HG03045 (cell line): Measurements from ENCODE around the gene UBE2E1.
"Not testable (repeated sequence)": the region's sequence is repeated elsewhere in the genome, so short reads cannot be mapped to it uniquely, and the experiment has no call there.

Experiments used
- ATAC-seq: cut with Tn5 transposase; IDR thresholded peaks from one replicate; pipeline ENCODE4 v1.9.1; 2021; ENCODE audit warnings: mild to moderate bottlenecking, moderate library complexity; ENCODE audit not compliant: unreplicated experiment

The UBE2E1 gene

DNA sequence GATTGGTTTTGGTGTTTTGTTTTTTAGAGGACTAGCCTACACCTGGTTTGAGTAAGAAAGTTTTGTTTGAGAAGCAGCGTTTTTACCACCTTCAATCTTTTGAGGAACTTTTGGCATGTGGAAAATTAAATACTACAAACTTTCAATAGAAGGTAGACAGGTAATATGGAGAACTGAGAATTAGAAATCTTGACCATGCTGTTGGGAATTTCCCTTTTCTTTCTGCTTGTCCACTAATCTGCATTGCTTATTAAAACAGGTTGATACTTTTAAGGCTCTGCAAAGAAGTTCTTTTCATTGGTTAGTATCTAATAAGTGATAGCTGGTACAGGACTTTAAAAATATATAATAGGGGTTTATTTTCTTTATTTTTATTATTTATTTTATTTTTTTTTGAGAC is 31.9 kb downstream of the UBE2E1 start:
- ATAC-seq = no peak

- ATAC-seq = no peak
Observed at GRCh38 chr3:23840521-23840920, 34.8 kb downstream of the UBE2E1 start.

DNA sequence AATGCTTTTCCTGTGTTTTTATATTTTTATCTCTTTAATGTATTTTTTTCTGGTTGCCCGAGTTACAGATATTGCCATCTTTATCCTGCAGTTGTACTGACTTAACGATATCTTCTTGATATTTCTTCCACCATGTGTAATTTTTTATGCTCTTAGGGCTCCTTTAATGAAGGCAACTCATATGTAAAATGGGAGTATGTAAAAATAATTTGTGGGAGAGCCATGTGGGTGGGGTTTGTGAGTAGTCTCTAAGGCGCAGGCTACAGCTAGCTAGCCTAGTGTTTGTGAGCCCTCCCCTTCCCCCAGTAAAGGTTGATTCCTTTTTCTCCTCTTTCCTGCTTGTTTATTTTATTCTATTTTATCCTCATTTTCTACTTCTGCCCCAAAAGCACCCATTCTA is 38.1 kb downstream of the UBE2E1 start:
- ATAC-seq = no peak

DNA sequence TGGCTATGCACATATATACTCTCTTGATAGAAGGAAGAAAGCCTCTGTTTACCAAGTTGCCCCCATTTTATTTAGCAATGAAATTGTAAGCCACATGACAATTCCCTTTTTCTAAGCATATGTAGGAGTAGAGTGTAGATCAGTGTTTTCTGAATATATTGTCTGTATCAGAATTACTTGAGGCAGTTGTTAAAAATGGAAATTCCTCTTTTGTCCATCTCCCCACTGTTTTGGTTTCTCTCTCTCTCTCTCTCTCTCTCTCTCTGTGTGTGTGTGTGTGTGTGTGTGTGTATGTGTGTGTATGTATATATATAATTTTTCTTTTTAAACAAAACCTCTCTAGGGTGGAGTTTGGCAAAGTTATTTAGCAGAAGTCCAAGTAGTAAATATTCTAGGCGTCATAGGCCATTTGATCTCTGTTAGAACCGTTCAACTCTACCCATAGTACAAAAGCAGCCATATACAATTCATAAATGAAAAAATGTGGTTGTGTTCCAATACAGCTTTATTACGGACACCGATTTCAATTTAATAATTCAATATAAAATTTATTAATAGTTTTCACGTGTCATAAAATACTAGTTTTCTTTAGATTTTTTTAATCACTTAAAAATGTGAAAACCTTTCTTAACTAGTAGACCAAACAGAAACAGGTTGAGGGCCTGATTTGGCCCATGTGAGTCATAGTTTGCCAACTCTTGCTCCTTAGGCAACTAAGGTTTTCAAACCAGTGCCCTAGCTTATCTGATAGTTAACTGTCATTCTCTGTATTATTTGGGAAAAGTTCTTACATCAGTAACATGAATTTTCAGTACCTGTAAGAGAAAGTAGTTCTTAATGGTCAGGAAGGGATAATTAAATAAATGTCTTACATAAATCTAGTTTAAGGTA is 39.8 kb downstream of the UBE2E1 start:
- ATAC-seq = no peak

- not testable (repeated sequence) for ATAC-seq
Observed at GRCh38 chr3:23849462-23849861, 43.7 kb downstream of the UBE2E1 start.

DNA sequence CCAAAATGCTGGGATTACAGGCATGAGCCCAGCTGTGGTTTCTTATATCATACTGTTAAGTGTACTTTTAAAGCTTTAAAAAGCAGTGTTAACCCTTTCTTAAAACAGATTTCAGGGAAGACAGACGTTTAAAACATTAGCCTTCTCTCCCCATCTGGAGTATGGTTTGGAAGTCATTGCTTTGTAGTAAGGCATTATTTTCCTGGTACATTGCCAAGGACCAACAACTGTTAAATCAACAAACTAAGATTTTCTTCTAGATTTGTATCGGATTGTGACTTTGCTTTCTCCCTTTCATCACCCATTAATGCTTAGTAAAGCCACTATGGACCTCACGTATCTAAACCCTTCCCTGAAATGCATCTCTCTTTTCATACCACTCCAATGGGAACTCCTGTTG is 50.5 kb downstream of the UBE2E1 start:
- no peak for ATAC-seq

GRCh38 chr3:23859012-23859743 is 53.4 kb downstream of the UBE2E1 start:
- no peak for ATAC-seq

DNA sequence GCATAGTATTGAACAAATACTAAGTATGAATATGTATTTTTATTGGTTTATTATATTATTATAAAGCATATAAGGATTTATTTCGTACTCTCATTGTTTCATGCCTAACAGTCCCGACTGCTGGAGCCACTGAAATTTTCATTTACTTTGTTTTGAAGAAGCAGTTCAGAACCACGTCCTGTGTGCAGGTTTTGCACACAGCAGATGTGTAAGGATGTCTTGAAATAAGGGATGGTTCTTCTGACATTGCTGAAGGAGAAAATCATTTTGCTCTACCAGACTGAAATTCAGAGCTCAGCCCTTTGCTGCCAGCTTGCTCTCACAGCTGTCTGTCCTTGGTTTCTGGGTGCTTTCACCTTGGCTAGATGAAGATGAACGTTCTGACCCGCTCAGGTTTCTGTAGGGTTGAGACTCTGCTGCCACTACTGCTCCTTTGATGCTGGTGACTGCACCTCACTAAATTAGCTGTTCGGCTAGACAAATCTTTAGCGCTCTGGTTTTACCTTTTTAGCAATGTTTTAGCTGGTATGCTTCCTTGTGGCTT is 54.2 kb downstream of the UBE2E1 start:
- no peak for ATAC-seq

DNA sequence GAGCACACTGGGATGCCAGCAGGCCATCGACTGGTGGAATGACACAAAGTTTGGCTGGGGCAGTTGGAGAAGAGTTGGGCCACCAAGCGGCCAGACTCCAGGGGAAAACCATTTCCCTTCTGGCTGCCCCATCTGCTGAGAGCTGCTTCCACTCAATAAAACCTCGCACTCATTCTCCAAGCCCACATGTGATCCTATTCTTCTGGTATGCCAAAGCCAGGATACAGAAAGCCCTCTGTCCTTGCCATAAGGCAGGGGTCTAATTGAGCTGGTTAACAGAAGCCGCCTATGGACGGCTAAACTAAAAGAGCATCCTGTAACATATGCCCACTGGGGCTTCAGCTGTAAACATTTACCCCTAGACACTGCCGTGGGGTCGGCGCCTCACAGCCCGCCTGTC is 55.9 kb downstream of the UBE2E1 start:
- no peak for ATAC-seq

- no peak for ATAC-seq
Observed at GRCh38 chr3:23863060-23863459, 57.3 kb downstream of the UBE2E1 start.

- no peak for ATAC-seq
Observed at GRCh38 chr3:23864931-23865330, 59.2 kb downstream of the UBE2E1 start.

DNA sequence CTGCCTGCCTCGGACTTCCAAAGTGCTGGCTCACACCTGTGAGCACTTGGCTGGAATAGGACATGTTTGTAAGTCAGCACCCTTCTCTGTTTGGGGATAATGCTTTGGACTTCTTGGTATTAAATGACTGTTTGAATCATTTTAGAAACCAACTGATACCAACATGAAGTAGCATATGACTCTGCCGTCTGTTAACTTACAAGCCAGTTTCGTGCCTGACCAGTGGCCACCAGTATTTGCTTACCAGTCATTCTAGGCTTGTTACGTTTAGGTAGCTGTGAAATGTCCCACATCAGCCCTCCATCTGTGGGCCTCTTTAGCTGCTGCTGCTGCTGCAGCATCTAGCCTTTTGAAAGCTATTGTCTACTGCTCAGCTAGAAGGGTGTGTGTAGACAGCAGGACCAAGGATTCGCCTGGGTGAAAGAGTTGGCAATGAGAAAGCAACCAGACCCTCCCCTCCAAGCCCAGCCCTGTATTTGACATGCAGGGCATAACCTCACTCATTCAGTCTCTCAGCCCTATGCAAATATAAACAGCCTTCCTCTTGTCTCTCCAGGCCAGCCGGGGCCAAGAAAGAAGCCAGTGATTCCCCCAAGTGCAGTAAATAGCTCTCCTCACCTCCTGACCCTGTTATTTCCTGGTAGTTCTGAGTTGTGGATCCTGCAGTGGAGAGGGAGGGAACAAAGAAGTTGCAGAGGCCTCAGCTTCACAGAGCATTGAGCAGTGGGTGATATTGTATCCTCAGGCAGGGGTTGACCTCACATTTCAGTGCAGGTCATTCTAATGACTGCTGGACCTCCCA is 60.0 kb downstream of the UBE2E1 start:
- peak; percentile 92 for ATAC-seq

GRCh38 chr3:23867400-23867799 is 61.6 kb downstream of the UBE2E1 start:
- no peak for ATAC-seq

GRCh38 chr3:23867838-23868237 is 62.1 kb downstream of the UBE2E1 start:
- ATAC-seq = no peak

GRCh38 chr3:23869977-23870662 is 64.4 kb downstream of the UBE2E1 start:
- no peak for ATAC-seq

- not testable (repeated sequence) for ATAC-seq
Observed at GRCh38 chr3:23870663-23871043, 64.9 kb downstream of the UBE2E1 start.

DNA sequence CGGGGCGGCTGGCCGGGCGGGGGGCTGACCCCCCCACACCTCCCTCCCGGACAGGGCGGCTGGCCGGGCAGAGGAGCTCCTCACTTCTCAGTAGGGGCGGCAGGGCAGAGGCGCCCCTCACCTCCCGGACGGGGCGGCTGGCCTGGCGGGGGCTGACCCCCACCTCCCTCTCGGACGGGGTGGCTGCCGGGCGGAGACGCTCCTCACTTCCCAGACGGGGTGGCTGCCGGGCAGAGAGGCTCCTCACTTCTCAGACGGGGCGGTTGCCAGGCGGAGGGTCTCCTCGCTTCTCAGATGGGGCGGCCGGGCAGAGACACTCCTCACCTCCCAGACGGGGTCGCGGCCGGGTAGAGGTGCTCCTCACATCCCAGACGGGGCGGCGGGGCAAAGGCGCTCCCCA is 65.6 kb downstream of the UBE2E1 start:
- ATAC-seq = not testable (repeated sequence)

- ATAC-seq = no peak
Observed at GRCh38 chr3:23872330-23872729, 66.6 kb downstream of the UBE2E1 start.

DNA sequence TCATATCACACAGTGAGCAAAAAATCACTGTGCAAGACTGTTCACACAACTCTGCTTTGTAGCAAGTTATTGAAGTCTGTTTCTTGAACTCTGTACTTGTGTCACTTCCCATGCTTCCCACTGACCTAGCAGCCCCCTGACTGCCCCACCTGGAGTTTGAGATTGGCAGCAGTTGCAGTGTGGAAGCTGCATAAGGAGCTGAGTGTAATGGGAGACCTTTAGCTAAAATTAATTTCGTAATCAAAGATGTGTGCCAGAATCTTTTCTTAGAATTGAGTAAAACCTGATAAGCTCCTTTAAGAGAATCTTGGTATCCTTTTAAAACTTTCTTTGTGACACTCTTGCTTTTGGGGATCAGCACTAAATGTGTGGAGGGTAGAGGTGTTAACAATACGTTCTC is 68.2 kb downstream of the UBE2E1 start:
- no peak for ATAC-seq

GRCh38 chr3:23874359-23875112 is 68.8 kb downstream of the UBE2E1 start:
- no peak for ATAC-seq
